Suprapubic skin (tissue), 4 donors: ENCODE measurements around the gene RPRD1A. TPM values are rescaled to one million over a fixed set of nuclear protein-coding genes. Genes with fewer than 3 reads are reported as not detected.
A peak's percentile ranks its signal among the peaks of the same experiment; 100 is the strongest.
"Not testable (repeated sequence)": the region's sequence is repeated elsewhere in the genome, so short reads cannot be mapped to it uniquely, and the experiment has no call there.

Experiments
- DNase-seq, 2 donors: peaks; one replicate each; pipeline ENCODE4 v3.0.0-alpha.2; 2019; ENCODE audit warnings: low spot score in 2 of 2
- H3K27ac ChIP-seq: fragments of 200-600 bp; sonication (generic); one replicate; pipeline ENCODE4 v1.5.1; 2019
- H3K27me3 ChIP-seq: fragments of 200-600 bp; sonication (generic); one replicate; pipeline ENCODE4 v1.5.1; 2019
- H3K36me3 ChIP-seq: fragments of 200-600 bp; sonication (generic); one replicate; pipeline ENCODE4 v1.5.1; 2019
- H3K4me1 ChIP-seq: fragments of 200-600 bp; sonication (generic); one replicate; pipeline ENCODE4 v1.5.1; 2019
- H3K4me3 ChIP-seq: fragments of 200-600 bp; sonication (generic); one replicate; pipeline ENCODE4 v1.5.1; 2019; ENCODE audit warnings: mild to moderate bottlenecking
- H3K9me3 ChIP-seq: fragments of 200-600 bp; sonication (generic); one replicate; pipeline ENCODE4 v1.5.1; 2019
- EP300 ChIP-seq: sonication (generic); formaldehyde crosslinking; IDR thresholded peaks from one replicate; pipeline ENCODE4 v1.6.1; 2017; ENCODE audit warnings: antibody characterized with exemption
- POLR2A ChIP-seq, 2 donors: fragments of 450-650 bp; IDR thresholded peaks; one replicate each; pipeline ENCODE4 v1.6.1; 2017; ENCODE audit warnings: antibody characterized with exemption in 2 of 2, mild to moderate bottlenecking in 2 of 2, moderate library complexity in 2 of 2
- POLR2AphosphoS5 ChIP-seq, 3 donors: sonication (generic); formaldehyde crosslinking; IDR thresholded peaks; one replicate each; pipeline ENCODE4 v1.6.1; 2017; ENCODE audit warnings: antibody characterized with exemption in 3 of 3
- WGBS: methylation state at CpG from one replicate; pipeline ENCODE4 v1.1.5; 2018; 5-methylcytosine and 5-hydroxymethylcytosine counted together
- total RNA-seq, 4 donors: library from RNA; depleted of rRNA; stranded (reverse); fragments of >200 nt; gene quantifications; one replicate each; pipeline ENCODE4 v1.1.0, GENCODE V29; 2016
- TF ChIP-seq, protein P1 (sequence below), 2 donors: fragments of 200-600 bp in 1 of 2; fragments of 450-650 bp in 1 of 2; sonication (generic) in 1 of 2; IDR thresholded peaks; one replicate each; pipeline ENCODE4 v1.5.1; 2016 to 2019; ENCODE audit warnings: antibody characterized with exemption in 2 of 2, mild to moderate bottlenecking in 1 of 2, moderate library complexity in 1 of 2

The RPRD1A gene
- total RNA-seq, 4 donors from 2014 or later: 34.9 to 74.5 (median 47.3) TPM

DNA sequence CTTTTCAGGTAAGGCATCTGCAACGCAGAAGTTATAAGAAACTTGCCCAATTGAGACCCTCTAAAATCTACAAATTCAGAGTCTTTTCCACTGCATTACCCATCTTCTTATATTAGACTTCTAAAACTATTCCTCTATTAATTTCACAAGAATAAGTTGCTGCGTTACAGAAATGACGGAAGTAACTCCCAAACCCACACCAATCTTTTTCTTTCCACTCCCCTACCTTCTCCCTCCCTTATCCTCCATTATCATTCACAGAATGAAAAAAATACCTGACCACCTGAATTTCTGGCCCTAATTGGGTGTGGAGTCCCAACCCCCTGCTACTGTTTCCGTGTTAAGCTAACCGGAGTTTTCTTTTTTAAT is 689 bp downstream of the RPRD1A start:
- no peak for DNase-seq
- Histone ChIP-seq H3K36me3 (peaks cover 7% of the 10 kb centered on the region), H3K4me3 (peak overlapping the region; percentile 97), H3K4me1 (peaks cover 20% of the 10 kb centered on the region), H3K27me3 (peaks cover 3% of the 10 kb centered on the region), H3K27ac (peak overlapping the region; percentile 96), H3K9me3 (no peaks in the 10 kb centered on the region)
- TF ChIP-seq POLR2AphosphoS5 (IDR thresholded peaks at IDR 0.05) (no peak), EP300 (no peak), POLR2A (IDR thresholded peaks at IDR 0.05) (no peak)
- TF ChIP-seq, protein P1, sequence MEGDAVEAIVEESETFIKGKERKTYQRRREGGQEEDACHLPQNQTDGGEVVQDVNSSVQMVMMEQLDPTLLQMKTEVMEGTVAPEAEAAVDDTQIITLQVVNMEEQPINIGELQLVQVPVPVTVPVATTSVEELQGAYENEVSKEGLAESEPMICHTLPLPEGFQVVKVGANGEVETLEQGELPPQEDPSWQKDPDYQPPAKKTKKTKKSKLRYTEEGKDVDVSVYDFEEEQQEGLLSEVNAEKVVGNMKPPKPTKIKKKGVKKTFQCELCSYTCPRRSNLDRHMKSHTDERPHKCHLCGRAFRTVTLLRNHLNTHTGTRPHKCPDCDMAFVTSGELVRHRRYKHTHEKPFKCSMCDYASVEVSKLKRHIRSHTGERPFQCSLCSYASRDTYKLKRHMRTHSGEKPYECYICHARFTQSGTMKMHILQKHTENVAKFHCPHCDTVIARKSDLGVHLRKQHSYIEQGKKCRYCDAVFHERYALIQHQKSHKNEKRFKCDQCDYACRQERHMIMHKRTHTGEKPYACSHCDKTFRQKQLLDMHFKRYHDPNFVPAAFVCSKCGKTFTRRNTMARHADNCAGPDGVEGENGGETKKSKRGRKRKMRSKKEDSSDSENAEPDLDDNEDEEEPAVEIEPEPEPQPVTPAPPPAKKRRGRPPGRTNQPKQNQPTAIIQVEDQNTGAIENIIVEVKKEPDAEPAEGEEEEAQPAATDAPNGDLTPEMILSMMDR (IDR thresholded peaks at IDR 0.05): no peak
- 1% methylated on average over 5 of the region's 5 CpGs for WGBS

- DNase-seq: no peak
- 22% methylated on average over 5 of the region's 5 CpGs for WGBS
- TF ChIP-seq POLR2A (IDR thresholded peaks at IDR 0.05) (no peak), EP300 (no peak), POLR2AphosphoS5 (IDR thresholded peaks at IDR 0.05) (no peak)
- TF ChIP-seq, protein P1 (IDR thresholded peaks at IDR 0.05): no peak
- Histone ChIP-seq H3K27me3 (peaks cover 3% of the 10 kb centered on the region), H3K36me3 (peaks cover 7% of the 10 kb centered on the region), H3K4me1 (peaks cover 20% of the 10 kb centered on the region), H3K27ac (no peak overlapping the region), H3K9me3 (no peaks in the 10 kb centered on the region), H3K4me3 (peak overlapping the region; percentile 97)
These were observed 1.4 kb downstream of the RPRD1A start for GRCh38 chr18:36066001-36066400.

- peaks cover 20% of the 10 kb centered on the region for H3K4me1 ChIP-seq
- DNase-seq, H3K4me3 ChIP-seq, H3K9me3 ChIP-seq, H3K27me3 ChIP-seq, H3K36me3 ChIP-seq, H3K27ac ChIP-seq: not testable (repeated sequence)
- WGBS: 94% methylated on average over 9 of the region's 9 CpGs
These were observed 2.6 kb downstream of the RPRD1A start for GRCh38 chr18:36064809-36065079.

DNA sequence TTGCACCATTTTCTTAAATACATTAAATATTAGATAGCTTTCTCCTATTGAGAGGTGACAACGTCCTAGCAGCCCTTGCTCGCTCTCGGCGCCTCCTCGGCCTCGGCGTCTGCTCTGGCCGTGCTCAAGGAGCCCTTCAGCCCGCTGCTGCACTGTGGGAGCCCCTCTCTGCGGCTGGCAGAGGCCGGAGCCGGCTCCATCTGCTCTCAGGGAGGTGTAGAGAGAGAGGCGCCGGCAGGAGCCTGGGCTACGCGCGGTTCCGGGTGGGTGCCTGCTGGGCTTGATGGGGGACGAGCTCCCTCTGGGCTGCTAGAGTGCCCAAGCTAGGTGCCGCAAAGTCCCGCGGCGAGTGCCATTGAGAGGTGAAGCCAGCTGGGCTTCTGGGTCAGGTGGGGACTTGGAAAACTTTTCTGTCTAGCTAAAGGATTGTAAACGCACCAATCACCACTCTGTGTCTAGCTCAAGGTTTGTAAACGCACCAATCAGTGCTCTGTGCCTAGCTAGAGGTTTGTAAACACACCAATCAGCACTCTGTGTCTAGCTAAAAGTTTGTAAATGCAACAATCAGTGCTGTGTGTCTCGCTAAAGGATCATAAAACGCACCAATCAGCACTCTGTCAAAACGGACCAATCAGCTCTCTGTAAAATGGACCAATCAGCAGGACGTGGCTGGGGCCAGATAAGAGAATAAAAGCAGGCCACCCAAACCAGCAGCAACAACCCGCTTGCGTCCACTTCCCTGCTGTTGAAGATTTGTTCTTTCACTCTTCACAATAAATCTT is 3.1 kb downstream of the RPRD1A start:
- no peak overlapping the region for H3K4me3 ChIP-seq
- no peak for DNase-seq
- peaks cover 7% of the 10 kb centered on the region for H3K36me3 ChIP-seq
- no peaks in the 10 kb centered on the region for H3K9me3 ChIP-seq
- H3K27me3 ChIP-seq: no peaks in the 10 kb centered on the region
- WGBS: 96% methylated on average over 23 of the region's 31 CpGs
- TF ChIP-seq POLR2AphosphoS5 (IDR thresholded peaks at IDR 0.05): no peak
- TF ChIP-seq EP300: no peak
- TF ChIP-seq POLR2A (IDR thresholded peaks at IDR 0.05): no peak
- TF ChIP-seq, protein P1 (IDR thresholded peaks at IDR 0.05): no peak
- H3K27ac ChIP-seq: no peak overlapping the region
- peaks cover 20% of the 10 kb centered on the region for H3K4me1 ChIP-seq

DNA sequence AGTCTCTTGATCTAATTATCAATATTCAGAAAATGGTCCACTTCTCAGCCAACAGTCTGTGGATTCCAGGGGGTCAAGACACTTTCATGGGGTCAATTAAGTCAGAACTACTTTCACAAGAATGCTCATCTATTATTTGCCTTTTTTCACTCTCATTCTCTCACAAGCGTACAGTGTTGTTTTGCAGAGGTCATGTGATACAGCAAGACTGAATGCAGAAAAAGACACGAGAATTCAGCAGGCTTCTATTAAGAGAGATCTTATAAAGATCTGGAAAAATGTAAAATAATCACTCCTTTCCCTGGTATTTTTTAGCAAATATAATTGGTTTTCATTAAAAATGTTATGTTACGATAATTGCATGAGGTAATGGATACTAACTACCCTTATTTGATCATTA is 8.7 kb downstream of the RPRD1A start:
- H3K36me3 ChIP-seq: no peaks in the 10 kb centered on the region
- no peak for DNase-seq
- no peaks in the 10 kb centered on the region for H3K9me3 ChIP-seq
- TF ChIP-seq EP300: no peak
- no peak for TF ChIP-seq POLR2AphosphoS5 (IDR thresholded peaks at IDR 0.05)
- TF ChIP-seq, protein P1 (IDR thresholded peaks at IDR 0.05): no peak
- H3K4me3 ChIP-seq: no peak overlapping the region
- no peaks in the 10 kb centered on the region for H3K27me3 ChIP-seq
- no peaks in the 10 kb centered on the region for H3K4me1 ChIP-seq
- H3K27ac ChIP-seq: no peak overlapping the region
- 92% methylated on average over 3 of the region's 3 CpGs for WGBS

DNA sequence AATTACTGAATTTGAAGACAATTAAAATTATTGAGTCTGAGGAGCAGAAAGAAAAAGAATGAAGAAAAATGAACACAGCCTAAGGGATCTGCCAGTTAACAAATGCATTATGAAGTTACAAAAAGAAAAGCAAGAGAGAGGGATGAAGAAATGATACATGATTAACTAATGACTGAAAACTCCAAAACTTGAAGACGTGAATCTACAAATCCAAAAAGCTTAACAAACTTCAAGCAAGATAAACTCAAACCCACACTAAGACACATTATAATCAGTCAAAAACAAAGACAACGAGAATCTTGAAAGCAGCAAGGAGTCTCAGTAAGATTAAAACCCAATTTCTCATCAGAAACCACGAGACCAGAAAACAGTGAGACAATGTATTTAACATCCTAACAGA is 15.6 kb downstream of the RPRD1A start:
- Histone ChIP-seq H3K36me3 (peaks cover 4% of the 10 kb centered on the region), H3K27me3 (no peaks in the 10 kb centered on the region), H3K4me1 (no peaks in the 10 kb centered on the region), H3K27ac (no peak overlapping the region), H3K4me3 (no peak overlapping the region), H3K9me3 (peaks cover 10% of the 10 kb centered on the region)
- no peak for DNase-seq
- WGBS: 94% methylated on average over 3 of the region's 3 CpGs
- TF ChIP-seq POLR2A (IDR thresholded peaks at IDR 0.05) (no peak), POLR2AphosphoS5 (IDR thresholded peaks at IDR 0.05) (no peak)
